GM18511 (cell line): Measurements from ENCODE around the gene FAM174B.

Experiments used
- ATAC-seq: cut with Tn5 transposase; IDR thresholded peaks from one replicate; pipeline ENCODE4 v1.9.1; 2021; ENCODE audit warnings: mild to moderate bottlenecking, moderate library complexity; ENCODE audit not compliant: unreplicated experiment

FAM174B gene

DNA sequence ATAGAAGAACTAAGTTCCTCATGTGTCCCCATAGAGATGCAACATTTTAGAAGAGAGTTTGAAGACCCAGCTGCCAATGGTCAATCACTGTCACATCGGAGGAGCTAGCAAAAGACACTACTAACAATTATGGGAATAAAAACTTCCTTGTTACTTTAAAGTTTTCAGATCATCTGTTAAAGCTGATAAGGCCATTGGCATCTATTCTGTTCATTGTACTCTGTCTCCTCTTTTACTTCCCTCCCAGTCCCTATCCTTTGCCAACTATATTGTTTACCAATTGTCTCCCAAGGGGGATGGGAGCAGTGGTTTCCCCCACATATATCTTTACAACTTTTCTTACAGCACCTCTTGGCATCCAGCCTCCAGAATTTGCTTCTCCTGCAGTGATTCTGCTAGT lies 81.0 kb downstream of the FAM174B start:
- no peak for ATAC-seq

DNA sequence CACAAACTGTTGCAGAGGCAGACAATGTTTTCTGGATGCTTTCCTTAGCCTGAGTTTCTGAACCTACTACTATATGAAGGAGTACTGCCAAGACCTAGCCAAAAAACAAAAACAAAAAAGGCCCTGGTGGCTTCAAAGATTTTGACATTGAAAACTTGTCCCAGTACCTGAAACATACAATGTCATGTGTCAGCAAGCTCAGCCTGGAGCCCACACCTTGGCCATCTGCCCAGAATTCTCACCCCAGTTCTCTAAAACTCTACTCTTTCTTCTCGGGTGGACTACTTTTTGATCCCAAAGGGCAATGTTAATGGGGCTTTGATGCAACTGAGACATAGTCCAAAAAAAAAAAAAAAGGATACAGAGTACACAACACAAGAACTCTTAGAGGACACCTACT lies 81.4 kb downstream of the FAM174B start:
- no peak for ATAC-seq

- ATAC-seq: no peak
These were observed 83.8 kb downstream of the FAM174B start for GRCh38 chr15:92571824-92572223.

GRCh38 chr15:92570391-92570790 lies 85.2 kb downstream of the FAM174B start:
- ATAC-seq: no peak

DNA sequence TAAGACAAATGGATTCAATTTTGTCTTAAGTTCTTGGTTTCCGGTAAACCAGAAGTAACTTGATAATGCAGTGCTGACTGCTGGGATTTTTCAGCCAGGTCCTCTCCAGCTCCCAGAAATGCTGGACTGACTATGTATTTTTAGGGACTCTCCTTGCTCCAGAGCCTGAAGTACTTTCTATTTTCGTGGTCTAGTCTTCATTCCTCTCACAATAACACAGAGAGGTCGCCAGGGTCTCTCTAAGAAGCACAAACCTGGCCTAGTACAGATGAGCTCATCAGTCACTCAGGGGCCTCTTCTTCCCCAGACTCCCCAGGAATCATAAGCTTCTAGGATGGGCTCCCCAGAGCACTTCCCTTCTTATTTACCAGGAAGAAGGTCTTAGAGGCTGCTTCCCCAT lies 85.8 kb downstream of the FAM174B start:
- no peak for ATAC-seq
